EL (cell line): ENCODE data around the gene SMIM1.
A peak's percentile ranks its signal among the peaks of the same experiment; 100 is the strongest.

Experiments used
- DNase-seq: peaks from one replicate; pipeline ENCODE4 v3.0.0-alpha.2; 2016

The SMIM1 gene

GRCh38 chr1:3772715-3773571 lies at the start of gene SMIM1:
Gene SMIM1, plus strand, starts transcription at chr1:3772749. Its CDS starts 2,625 bp downstream, at chr1:3775374.
- no peak for DNase-seq

DNA sequence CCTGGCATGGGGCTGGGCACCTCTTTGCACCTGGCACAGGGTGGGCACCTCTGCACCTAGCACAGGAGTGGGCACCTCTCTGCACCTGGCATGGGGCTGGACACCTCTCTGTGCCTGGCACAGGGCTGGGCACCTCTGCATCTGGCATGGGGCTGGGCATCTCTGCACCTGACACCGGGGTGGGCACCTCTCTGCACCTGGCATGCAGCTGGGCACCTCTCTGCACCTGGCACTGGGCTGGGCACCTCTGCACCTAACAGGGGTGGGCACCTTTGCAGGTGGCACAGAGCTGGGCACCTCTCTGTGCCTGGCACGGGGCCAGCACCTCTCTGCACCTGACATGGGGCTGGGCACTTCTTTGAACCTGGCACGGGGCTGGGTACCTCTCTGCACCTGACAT lies 49.7 kb upstream of the SMIM1 start:
- DNase-seq = no peak

GRCh38 chr1:3724416-3725030 lies 48.0 kb upstream of the SMIM1 start:
- DNase-seq = peak; percentile 49

GRCh38 chr1:3725366-3725765 lies 47.2 kb upstream of the SMIM1 start:
- DNase-seq = no peak

- DNase-seq = peak; percentile 19
These were observed 45.3 kb upstream of the SMIM1 start for GRCh38 chr1:3727042-3727824.

GRCh38 chr1:3727825-3728776 lies 44.4 kb upstream of the SMIM1 start:
- no peak for DNase-seq

GRCh38 chr1:3729594-3730542 lies 42.7 kb upstream of the SMIM1 start:
- no peak for DNase-seq

DNA sequence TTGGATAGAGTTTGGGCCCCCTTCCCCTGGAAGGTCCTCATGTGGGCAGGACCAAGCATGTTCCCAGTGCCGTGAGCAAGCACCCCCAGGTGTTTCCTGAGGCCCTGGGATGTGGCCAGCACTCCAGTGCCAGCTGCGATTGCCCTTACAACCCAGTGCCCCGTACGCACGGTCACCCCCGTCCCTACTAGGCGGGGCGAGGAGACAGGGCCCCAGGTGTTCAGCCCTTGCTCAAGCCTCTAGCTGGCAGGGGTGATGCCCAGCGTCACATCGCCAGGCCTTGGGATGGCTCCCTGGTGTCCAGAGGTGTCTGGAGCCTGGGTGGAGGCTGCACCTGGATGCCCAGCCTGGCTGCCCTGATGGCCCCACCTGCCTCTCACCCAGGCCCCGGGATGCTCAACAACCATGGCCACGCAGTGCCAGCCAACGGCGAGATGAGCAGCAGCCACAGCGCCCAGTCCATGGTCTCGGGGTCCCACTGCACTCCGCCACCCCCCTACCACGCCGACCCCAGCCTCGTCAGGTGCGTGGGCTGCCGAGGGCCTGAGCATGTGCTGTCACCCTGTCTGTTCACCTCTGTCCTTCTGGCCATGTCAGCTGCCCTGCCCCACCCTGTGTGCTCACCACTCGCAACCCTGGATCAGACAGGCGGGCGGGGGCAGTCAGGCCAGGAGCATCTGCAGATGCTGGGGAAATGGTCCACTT lies 41.9 kb upstream of the SMIM1 start:
- no peak for DNase-seq

- no peak for DNase-seq
These were observed 40.7 kb upstream of the SMIM1 start for GRCh38 chr1:3731583-3732433.

DNA sequence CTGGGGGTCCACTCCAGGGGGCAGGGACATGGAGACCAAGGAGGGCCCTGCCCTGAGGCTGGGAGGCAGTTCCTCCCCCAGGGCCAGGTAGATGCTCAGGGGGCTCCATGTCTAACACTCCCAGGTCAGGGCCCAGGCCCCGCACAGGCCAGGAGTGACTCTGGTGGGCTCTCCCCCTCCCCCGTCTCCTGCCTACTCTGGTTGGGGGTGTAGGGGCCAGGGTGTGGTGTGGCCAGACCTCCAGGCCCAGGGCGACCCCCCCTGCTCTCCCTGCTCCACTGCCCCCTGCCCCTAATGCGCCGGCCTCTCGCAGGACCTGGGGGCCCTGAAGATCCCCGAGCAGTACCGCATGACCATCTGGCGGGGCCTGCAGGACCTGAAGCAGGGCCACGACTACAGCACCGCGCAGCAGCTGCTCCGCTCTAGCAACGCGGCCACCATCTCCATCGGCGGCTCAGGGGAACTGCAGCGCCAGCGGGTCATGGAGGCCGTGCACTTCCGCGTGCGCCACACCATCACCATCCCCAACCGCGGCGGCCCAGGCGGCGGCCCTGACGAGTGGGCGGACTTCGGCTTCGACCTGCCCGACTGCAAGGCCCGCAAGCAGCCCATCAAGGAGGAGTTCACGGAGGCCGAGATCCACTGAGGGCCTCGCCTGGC lies 40.0 kb upstream of the SMIM1 start:
- DNase-seq = no peak

- no peak for DNase-seq
These were observed 39.3 kb upstream of the SMIM1 start for GRCh38 chr1:3733094-3733882.

- no peak for DNase-seq
These were observed 38.5 kb upstream of the SMIM1 start for GRCh38 chr1:3733883-3734589.

- DNase-seq = no peak
These were observed 37.9 kb upstream of the SMIM1 start for GRCh38 chr1:3734602-3735001.

GRCh38 chr1:3735027-3735681 lies 37.4 kb upstream of the SMIM1 start:
- DNase-seq = no peak

GRCh38 chr1:3735688-3736087 lies 36.9 kb upstream of the SMIM1 start:
- DNase-seq = no peak

DNA sequence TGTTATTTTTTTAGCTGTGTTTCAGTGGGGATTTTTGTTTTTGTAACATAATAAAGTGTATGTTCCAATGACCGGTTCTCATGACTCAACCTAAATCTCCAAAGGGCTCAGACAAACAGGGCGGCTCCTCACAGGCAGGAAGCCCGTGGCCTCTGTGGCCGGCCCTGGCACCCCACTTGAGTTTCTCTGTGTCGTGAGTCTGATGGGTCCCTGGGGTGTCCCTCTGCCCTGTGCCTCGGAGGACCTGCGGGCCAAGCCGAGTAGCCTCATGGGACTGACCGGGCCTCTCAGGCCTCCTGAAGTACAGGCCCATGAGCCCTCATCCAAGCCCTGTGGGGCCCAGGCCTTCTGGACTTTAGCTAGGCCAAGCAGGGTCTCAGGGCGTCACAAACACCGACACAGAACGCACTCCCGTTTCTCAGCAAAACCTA lies 36.4 kb upstream of the SMIM1 start:
- DNase-seq = no peak

DNA sequence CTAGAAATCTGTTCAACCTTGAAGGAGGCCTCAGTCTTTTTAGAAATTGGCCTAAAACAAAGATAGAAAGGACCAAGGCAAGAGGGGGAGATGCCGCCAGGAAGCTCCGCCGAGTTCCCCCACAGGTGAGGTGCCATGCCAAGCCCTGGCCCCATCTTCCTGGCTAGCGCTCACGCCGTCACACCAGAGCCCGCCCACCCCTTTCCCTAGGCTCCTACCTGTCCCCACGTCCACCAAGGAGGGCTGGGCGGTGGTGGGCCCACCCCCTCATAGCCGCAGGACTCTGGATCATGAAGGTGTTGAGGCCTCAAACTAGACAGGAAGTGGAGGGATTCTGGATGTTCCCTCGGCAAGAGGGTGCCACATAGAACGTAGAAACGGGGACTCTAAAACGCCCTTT lies 35.8 kb upstream of the SMIM1 start:
- no peak for DNase-seq
